Tracheal epithelial cell (primary cell): ENCODE results near the gene MYLK3. TPM values are rescaled to one million over a fixed set of nuclear protein-coding genes. Genes with fewer than 3 reads are reported as not detected.

Experiments used
- total RNA-seq: library from RNA; depleted of rRNA; stranded (reverse); fragments of >200 nt; gene quantifications from 2 replicates; pipeline ENCODE4 v1.2.1, GENCODE V29; 2014

The MYLK3 gene
- total RNA-seq: under 0.01 TPM in 2 replicates

DNA sequence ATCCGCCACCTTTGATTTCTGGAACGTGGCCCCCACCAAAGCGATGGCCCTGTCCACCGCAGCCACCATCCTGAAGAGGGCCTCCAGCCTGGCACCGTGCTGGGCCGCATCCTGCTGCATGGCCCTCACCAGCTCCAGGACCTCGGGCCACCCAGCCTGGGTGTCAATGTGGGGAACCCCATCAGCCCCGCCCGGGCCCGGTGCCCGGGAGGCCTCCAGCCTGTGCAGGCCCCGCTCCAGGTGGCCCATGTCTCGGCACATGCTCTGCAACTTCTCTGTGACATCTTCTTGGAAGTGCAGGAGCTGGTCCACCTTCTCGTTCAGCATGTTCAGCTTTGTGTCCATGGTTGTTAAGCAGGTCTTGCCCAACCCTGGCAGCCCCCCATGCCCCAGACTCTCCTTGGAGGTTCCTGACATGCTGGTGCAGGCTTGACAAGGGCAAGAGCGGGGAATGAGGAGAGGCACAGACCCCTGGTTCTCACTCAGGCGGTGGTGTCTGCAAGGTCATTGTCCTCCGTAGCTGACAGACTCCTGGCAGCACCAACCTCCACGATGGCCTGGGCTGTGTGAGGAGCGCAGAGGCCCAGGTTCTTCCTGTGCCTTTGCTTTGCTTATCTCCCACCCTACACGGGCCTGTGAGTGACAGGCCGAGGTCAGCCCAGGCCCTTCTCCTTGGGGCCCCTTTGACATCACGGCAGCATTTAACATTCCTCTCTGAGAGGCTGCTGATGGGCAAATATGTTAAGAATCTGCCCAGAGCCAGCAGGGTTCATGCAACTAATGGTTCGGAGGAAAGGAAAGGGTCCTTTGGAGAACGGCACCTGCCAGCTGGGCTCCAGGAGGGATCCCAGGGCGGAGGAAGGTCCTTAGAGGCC lies at the start of gene MYLK3:
MYLK3 (minus strand) TSS at position 568 of the 875 bp plus-strand sequence; CDS start at position 417, 151 bp downstream.

DNA sequence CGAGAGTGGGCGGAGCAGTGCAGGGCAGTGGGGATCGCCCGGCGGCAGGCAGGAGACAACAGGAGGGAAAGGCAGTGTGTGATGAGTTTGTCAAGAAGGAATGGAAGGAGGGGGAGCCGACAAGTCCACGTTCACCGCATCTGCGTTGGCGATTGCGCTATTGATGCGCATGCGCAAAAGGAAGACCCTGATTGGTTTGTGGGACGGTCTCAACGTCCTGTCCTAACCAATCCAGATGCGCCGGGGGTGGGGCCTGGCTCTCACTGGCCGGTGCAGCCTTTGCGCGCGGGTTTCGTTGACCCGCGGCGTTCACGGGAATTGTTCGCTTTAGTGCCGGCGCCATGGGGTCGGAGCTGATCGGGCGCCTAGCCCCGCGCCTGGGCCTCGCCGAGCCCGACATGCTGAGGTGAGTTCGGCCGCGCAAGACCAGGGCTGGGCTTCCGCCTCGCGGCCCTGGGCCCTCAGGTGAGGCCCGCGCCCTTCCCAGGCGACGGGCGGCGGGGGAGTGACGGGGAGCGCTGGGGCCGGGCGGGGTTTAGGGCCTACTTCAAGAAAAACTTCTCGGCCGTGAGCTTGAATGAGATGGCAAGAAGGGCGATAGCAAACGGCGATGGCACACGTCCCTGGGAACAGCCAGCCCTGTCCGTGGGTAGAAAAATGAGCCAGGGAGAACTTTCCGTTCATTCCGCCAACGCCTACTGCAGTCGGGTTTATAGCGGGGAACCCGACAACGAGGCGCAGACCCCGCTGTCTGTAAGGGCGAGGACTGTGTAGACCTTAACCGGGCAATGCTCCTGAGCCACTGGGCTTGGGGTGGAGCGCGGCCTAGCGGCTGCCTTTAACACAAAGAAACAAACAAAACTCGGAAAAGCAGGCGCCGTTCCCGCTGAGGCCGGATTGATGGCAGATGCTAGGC lies 58.5 kb downstream of the MYLK3 start, which contains the start of gene ORC6:
ORC6 (plus strand) TSS at position 295 of the 916 bp plus-strand sequence; CDS start at position 342, 47 bp downstream.

GRCh38 chr16:46688654-46689364 lies 59.3 kb downstream of the MYLK3 start, which contains the start of gene VPS35:
VPS35 (minus strand) TSS chr16:46689178; CDS start chr16:46689133, 45 bp downstream.

Other genes with a start within 250 kb of the MYLK3 start
- 0.43 and 1.2 TPM in 2 replicates for gene SHCBP1, start 127.0 kb downstream of the MYLK3 start, total RNA-seq
- gene VPS35, start 59.2 kb downstream of the MYLK3 start, total RNA-seq: 147 and 163 TPM in 2 replicates
- gene ORC6, start 58.7 kb downstream of the MYLK3 start, total RNA-seq: 1.7 and 2.4 TPM in 2 replicates
- 6.0 and 6.6 TPM in 2 replicates for gene C16orf87, start 82.8 kb upstream of the MYLK3 start, total RNA-seq
- gene GPT2, start 136.0 kb upstream of the MYLK3 start, total RNA-seq: 48.8 and 56.4 TPM in 2 replicates
- 91.3 and 92.3 TPM in 2 replicates for gene DNAJA2, start 225.3 kb upstream of the MYLK3 start, total RNA-seq